GM18526 (cell line): ENCODE data around the gene TRRAP.

ENCODE experiments used
- POLR2A ChIP-seq: IDR thresholded peaks from 3 replicates; pipeline ENCODE4 v1.6.1; 2011; ENCODE audit not compliant: insufficient read length; ENCODE audit errors: extremely low read depth

The TRRAP gene

DNA sequence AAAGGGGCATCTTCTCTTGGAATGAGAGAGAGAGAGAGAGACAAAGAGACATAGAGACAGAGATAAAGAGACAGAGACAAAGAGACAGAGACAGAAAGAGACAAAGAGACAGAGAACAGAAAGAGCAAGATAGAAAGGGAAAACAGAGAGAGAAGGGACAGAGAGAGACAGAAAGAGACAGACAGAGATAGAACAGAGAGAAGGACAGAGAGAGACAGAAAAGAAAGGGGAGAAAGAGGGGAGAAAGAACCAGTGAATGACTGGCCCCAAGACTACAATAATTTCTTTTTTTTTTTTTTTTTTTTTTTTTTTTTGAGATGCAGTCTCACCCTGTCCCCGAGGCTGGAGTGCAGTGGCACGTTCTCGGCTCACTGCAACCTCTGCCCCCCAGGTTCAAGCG, 16.1 kb upstream of the TRRAP start:
- no peak for TF ChIP-seq POLR2A

DNA sequence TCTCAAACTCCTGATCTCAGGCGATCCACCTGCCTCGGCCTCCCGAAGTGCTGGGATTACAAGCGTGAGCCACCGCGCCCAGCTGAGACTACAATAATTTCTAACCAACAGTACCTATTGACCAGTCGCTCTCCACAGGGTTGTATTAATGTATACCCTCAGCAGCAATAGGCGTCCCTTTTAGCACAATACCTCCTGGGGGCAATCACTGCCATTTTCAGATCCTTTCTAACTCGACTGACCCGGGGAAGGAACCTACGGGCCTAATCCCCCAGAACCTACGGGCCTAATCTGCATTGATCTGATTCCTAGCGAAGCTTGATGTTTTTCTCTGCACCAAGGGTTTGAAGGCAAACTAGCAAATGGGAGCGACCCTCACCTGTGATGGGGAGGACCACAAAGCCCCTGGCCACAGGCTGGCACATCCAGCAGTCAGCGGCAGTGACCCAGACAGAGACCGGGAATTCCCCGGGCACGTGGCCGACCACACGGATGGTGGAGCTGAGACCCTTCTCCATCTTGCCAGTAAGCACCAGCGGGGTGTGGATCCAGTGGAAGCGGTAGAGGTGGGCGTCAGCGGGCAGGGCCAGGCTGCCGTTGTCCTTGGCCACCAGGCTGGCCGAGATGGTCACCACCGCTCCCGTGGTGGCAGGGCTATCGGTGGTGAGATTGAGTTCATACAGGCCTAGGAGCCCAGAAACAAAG, 15.5 kb upstream of the TRRAP start:
- TF ChIP-seq POLR2A, result no peak

DNA sequence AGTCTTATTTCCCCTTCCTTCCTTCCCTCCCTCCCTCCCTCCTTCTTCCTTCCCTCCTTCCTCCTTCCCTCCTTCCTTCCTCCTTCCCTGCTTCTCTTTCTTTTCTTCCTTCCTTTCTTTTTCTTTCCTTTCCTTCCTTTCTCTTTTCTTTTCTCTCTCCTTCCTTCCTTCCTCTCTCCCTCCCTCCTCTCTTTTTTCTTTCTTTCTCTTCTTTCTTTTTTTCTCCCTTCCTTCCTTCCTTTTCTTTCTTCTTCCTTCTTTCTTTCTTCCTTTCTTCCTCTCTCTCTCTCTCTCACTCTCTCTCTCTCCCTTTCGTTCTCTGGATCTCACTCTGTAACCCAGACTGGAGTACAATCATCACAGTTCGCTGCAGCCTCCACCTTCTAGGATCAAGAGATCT, 14.7 kb upstream of the TRRAP start:
- no peak for TF ChIP-seq POLR2A

DNA sequence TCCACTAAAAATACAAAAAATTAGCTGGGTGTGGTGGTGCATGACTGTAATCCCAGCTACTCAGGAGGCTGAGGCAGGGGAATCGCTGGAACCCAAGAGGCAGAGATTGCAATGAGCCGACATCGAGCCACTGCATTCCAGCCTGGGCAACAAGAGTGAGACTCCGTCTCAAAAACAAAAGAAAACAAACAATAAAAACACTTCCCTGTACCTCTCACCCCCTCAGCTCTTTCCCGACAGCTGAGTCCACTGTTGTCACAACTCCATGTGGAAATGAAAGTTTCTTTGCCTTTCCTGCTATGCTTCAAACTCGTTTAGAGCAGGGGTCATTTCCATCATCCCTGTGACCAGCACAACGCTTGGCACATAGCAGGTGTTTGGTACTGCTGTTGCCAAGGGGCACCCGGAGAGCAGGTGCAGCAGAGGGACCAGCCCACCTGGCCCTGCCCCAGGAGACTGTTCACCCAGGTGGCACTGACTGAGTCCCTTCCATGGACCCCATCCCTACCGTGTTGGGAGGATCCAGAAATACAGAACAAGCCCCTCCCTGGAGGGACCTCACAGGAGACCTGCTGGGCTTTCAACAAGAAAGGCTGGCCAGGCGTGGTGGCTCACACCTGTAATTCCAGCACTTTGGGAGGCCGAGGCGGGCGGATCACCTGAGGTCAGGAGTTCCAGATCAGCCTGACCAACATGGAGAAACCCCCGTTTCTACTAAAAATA, 13.4 kb upstream of the TRRAP start:
- TF ChIP-seq POLR2A, result no peak

DNA sequence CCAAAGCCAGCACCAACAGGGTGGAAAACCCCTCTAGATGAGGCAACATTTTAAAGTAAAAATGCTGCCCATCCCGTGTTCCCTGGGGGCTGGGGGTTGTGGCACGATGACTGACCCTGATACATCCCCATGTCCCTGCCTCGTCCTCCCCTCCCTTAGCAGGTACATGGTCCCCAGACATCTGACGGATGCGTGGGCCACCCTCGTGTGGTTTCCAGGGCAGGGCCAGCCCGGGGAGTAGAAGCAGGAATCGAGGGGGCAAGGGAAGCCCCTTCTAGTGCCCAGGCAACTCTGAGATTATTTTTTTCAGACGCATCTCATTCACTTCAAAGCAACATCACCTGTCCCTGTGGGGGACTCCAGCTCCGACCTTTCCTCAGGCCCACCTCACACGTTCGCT, 12.0 kb upstream of the TRRAP start:
- no peak for TF ChIP-seq POLR2A

DNA sequence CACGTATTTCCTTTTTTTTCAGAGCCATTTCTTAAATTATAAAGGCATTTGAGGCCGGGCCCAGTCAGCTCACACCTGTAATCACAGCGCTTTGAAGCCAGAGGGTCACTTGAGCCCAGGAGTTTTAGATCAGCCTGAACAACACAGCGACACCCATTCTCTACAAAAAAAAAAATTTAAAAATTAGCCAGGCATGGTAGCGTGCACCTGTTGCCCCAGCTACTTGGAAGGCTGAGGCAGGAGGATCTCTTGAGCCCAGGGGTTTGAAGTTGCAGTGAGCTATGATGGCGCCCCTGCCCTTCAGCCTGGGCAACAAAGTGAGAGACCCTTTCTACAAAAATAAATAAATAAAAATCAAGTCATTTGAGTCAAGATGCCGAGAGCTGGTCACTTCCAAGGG, 11.6 kb upstream of the TRRAP start:
- TF ChIP-seq POLR2A, result no peak

DNA sequence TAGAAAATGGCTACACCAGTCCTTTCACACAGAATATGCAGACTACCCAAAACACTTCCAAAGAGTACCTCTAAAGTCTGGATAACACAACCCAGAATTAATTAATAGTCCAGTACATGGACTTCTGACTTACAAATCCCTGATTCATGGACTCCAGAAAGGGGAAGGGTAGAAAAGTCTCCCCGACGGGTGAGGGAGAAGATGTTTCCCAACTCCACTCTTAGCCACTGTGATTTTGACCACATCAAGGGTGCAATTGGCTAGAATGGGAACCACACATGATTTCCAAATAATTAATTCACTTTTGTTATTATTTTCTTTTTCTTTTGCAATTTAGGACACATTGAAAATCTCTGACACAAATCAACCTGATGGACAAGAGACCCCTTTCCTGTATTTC, 9.9 kb upstream of the TRRAP start:
- TF ChIP-seq POLR2A, result no peak

DNA sequence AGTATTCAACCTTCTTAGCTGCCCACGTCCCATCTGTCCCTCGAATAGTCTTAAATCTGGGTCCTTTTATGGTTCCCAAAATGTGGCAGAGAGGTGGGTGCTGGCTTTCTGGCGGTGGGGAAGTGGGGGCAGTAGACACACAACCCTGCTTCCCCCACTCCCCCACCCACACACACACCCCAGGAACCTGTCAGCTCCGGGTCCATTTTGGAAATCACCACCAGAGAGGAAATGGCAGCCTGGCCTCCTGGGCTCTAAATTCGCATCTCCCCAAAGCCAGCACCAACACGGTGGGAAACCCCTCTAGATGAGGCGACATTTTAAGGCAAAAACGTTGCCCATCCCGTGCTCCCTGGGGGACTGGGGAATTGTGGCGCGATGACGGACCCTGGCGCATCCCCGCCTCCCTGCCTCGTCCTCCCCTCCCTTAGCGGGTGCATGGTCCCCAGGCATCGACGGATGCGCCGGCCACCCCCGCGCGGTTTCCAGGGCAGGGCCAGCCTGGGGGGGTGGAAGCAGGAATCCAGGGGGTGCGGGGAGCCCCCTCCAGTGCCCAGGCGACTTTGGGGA, 9.2 kb upstream of the TRRAP start:
- TF ChIP-seq POLR2A, result no peak

DNA sequence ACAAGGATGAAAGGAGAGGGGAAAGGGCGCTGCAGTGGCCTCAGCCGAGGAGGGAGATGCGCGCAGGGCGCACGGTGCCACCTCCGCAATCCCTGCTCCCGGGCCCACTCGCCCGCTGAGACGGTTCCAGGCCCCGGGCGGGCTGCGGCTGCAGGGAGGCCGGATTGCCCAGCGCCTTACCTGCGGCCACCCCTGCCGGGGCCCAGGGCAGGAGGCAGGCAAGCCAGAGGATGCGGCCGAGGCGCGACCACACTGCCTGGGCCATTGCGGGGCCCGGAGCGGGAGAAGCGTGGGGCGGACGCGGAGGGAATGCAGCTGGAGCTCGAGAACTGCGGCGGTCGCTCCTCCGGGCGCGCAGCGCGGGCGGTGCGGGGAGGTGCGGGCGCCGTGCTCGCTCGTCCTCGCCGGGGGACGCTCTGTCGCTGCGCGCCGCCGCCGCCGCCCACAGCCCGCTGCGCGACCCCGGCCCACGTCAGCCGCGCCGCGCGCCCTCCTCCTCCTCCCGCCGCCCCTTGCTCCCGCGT, 8.7 kb upstream of the TRRAP start, which contains the start of gene TMEM130:
Gene TMEM130, minus strand, starts transcription at position 418 of the 524 bp plus-strand sequence. Its CDS starts 153 bp downstream, at position 265.
- no peak for TF ChIP-seq POLR2A

DNA sequence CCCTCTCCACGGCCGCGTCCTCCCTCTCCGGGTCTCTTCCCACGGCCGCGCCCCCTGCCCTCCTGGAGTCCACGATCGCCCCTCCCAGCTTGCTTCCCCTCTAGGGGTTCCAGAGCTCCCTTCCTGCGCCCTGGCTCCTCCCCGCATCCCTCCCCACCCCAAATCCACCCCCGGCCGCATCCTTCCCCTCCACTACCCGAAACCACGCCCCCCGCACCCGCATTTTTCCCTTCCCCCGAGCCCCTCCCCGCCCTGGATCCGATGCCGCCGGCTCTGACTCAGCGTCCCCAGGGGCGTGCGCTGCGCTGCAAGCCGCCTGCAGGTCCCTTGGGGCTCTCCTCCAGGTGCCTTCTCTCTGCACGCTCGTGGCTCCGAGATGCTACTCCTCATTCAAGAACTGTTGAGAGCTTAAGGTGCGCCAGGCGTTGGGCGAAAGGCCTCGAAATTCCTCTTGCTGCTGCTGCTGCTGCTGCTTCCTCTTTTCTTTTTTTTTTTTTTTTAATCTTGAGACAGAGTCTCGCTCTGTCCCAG, 8.1 kb upstream of the TRRAP start:
- no peak for TF ChIP-seq POLR2A

DNA sequence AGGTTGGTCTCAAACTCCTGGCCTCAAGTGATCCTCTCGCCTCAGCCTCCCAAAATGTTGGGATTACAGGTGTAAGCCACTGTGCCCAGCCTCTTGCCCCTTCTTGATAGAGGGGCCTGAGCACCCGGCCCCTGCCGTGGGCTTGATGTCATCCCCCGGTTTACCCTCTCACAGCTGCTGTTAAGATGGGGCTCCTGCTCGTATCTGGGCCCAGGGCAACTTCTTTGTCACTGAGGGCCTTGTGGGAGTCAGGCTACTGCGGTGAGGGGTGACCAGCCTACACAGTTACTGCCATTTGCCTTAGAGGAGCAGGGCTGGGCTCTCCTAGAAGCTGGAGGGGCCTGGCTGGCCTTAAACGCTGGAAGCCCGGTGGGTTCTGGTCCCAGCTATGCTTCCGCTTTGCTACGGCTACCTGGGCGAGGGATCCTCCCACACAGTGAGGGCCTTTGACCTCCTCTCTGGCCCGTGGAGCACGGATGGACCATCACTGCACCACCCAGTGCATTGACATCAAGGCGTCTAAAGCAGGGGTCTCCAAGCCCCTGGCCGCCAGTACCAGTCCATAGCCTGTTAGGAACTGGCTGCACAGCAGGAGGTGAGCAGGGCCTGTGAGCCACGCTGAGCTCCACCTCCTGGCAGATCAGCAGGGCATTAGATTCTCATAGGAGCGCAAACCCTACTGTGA, 7.4 kb upstream of the TRRAP start:
- no peak for TF ChIP-seq POLR2A

DNA sequence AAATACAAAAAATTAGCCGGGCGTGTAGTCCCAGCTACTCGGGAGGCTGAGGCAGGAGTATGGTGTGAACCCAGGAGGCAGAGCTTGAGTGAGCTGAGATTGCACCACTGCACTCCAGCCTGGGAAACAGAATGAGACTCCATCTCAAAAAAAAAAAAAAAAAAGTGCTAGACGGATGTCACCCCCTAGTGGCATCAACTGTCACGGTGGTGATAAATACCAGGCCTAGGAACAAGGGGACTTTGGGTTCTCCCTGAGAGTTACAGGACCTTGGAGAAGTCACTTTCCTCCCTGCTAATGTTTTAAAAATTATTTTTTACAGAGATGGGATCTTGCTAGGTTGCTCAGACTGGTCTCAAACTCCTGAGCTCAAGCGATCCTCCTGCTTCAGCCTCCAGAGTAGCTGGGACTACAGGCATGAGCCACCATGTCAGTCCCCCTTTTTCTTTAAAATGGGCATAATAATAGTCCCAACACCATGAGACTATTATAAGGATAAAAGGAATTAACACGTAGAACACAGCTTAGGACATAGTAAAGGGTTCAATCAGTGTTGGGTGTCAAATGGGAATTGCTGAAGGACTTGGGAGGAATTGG, 5.9 kb upstream of the TRRAP start:
- TF ChIP-seq POLR2A, result no peak

DNA sequence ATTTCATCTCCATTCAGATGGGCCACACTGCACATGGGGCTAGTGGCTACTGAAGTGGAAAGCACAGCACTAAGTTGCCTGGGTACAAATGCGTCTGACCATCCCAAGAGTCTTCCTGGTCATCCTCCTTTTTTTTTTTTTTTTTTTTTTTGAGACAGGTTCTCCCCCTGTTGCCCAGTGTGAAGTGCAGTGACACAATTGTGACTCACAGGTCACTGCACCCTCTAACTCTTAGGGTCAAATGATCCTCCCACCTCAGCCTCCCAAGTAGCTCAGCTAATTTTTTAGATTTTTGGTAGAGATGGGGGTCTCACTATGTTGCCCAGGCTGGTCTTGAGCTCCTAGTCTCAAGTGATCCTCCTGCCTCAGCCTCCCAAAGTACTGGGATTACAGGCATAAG, 3.4 kb upstream of the TRRAP start:
- no peak for TF ChIP-seq POLR2A

DNA sequence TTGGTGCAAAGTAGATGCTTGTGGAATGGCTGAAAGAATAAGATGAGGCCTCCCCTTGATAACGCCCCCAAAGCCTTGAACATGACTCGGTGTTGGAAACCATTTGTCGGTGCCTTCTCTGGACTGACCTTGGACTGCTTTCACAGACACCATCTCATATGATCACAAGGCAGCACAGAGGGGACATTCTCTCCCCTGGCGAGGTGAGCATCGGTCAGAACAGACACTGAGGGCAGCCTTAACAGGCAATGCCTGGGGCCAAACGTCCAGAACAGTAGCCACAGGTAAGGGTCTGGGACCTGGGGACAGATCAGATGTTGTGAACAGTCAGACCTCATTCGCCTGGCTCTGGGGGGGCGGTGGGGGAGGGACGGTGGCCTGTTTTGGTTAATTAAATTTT, 2.8 kb upstream of the TRRAP start:
- TF ChIP-seq POLR2A, result no peak

DNA sequence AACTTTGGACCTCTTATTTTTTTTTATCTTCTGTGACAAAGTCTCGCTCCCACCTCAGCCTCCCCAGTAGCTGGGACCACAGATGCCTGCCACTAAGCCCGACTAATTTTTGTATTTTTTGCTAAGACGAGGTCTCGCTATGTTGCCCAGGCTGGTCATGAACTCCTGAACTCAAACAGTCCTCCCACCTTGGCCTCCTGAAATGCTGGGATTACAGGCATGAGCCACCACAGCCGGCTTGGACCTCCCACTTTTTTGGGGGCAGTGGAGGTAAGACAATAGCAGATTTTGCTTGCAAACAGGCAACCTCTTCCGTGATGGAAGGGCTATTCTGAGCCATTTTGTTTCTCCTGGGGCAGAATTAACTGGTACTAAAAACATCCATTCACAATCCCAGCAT, 1.2 kb upstream of the TRRAP start:
- no peak for TF ChIP-seq POLR2A
